Stimulated activated CD4-positive, alpha-beta T cell treated with anti-CD3 and anti-CD28 coated beads, Interleukin-12 subunit alpha, Interleukin-12 subunit beta, amount 100 ng/mL, for 4 hours (primary cell): ENCODE results near the gene GALNT4.

Experiments used
- DNase-seq: peaks from one replicate; pipeline ENCODE4 v3.0.0-alpha.2; 2020

Gene GALNT4

GRCh38 chr12:89490922-89491321, 33.7 kb downstream of the GALNT4 start:
- no peak for DNase-seq

DNA sequence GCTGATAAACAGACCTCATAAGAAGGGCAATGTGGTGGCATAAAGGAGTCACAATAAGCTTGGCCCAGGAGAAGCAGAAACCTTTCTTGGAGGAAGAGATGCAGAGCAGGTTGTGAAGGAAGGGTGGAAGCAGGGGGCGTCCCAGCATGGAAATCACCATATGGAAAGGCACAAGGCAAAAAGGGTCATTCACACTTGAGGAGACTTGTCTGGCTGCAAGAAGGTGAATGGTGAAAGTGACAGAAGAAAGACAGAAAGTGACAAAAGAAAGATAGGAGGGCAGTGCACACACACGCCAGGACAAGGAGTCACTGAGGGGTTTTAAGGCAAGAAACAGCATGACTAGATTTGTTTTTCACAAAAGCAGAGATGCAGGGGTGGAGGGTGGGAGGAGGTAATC, 38.3 kb downstream of the GALNT4 start:
- DNase-seq = no peak

DNA sequence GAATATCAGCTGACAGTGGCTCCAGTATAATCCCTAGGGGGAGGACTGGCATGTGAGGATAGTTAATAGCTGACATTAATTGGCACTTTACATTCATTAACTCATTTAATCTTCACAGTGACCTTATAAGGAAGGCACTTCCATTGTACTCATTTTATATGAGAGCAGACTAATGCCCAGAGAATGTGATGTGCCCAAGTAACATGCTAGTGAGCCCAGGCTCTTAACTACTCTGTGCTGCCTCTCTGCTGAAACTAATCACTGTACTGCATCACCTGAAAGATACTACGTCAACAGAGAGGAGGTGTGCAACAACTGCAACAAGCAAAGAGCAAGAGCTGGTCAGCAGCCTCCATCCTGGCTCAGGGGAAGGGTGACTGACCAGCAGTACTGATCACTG, 40.1 kb downstream of the GALNT4 start:
- no peak for DNase-seq

- no peak for DNase-seq
Measured at GRCh38 chr12:89481213-89481914, 43.2 kb downstream of the GALNT4 start.

GRCh38 chr12:89479982-89480381, 44.6 kb downstream of the GALNT4 start:
- DNase-seq = no peak

GRCh38 chr12:89477633-89478279, 46.8 kb downstream of the GALNT4 start:
- DNase-seq = no peak

GRCh38 chr12:89476904-89477595, 47.5 kb downstream of the GALNT4 start:
- DNase-seq = no peak

DNA sequence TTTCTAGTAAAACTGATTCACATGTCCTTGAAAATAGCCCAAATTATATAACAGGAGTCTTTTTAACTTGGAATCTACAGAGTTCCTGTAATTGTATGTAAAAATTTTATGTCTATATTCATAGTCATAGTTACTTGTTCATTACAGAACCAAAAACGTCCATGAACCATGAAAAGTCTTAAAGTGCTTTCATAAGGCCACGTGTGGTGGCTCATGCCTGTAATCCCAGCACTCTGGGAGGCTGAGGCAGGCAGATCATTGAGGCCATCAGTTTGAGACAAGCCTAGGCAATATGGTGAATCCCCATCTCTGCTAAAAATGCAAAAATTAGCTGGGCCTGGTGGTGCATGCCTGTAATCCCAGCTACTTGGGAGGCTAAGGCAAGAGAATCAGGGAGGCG, 48.4 kb downstream of the GALNT4 start:
- no peak for DNase-seq

DNA sequence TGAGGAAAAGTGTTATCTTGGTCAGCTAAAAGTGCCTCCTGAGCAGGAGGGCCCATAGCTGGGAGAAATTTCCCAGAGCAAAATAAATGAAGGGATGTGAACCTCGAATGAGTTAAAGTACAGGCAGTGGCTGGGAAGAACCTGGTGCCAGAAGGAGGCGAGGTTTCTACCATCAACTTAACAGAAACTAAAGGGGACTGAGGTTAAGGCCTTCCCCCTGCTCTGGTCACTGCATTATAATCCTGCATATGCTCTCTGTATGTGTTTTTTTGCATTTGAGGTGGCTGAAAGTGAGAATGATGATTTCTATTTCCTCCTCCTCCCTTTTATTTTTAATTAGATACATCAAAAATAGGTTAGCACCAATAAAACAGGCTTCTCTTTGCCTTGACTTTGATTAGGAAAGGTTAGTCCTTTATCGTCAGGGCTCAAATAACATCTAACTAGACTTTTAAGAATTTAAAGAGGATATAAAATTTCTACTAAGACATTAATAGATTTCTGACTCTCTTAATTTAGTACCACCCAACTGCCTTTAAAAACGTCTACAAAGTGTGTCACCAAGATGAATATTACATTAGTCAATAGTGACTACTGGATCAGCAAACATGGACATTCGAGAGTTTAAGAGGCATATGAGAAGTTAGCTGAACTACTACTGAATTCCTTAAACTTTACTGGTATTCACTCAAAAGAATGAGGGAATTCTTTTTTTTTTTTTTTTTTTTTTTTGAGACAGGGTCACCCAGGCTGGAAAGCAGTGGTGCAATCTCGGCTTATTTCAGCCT, 49.2 kb downstream of the GALNT4 start:
- DNase-seq = no peak

- no peak for DNase-seq
Measured at GRCh38 chr12:89474615-89475014, 50.0 kb downstream of the GALNT4 start.
